Superior temporal gyrus (tissue), 1 donor: Measurements from ENCODE around the gene SRGAP3.

Experiments used
- DNase-seq: peaks from one replicate; pipeline ENCODE4 v3.0.0-alpha.2; 2016; ENCODE audit errors: extremely low spot score

Gene SRGAP3

DNA sequence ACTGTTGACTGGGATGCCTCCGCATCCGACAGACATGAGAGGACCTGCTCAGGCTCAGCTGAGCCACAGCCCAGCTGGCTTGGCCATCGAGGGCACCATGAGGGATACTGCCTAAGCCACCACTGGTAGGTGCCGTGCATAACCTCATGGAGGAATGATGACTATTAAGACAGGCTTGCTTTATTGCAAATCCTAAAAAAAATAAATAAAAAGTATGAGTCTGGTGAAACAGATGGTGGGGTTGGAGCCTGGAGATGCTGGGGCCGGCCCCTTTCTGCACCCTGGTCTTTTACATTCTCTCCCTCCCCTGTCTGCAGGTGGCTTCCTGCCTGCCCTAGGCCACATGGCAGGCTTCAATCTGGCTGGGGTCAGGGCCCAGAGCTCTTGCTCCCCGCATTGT, 262.2 kb downstream of the SRGAP3 start:
- no peak for DNase-seq

GRCh38 chr3:8986741-8987140, 262.7 kb downstream of the SRGAP3 start:
- no peak for DNase-seq

DNA sequence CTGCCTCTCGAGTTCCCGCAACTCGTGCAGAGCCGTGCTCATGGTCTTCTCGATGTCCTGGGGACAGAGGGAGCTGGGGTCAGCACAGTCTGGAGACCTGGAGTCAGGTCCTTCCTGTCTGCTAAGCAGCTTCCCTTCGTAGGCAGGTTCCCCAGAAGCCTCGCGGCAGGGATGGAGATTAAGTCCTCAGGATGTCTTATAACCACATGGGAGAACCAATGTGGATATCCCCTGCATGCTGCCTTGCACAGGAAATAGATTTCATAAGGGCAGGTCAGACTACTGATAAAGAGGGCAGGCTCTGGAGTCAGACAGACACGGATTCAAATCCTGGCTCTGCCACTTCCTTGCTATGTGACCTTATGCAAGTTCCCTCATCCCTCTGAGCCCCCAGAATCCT, 263.6 kb downstream of the SRGAP3 start:
- no peak for DNase-seq

- no peak for DNase-seq
These were observed 264.0 kb downstream of the SRGAP3 start for GRCh38 chr3:8985411-8985831.

DNA sequence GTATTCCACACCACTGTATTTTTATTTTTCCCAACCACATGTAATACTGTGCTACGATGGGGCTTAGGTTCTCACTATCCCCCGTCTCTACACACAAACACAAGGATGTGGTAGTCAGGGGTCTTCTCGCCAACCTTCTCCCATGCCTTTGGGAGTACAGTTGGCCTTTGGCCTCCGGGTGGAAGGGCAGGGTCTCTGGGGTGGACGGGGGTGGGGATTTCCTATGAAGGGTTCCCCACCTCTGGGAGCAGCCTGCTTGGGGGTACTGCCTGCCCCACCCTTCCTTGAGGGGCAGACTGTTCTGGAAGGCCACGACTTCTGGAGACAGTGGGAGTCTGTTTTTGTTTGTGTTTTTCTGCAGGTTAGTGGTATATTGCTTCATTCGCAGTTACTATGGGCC, 264.9 kb downstream of the SRGAP3 start:
- DNase-seq = no peak

- DNase-seq = no peak
These were observed 265.4 kb downstream of the SRGAP3 start for GRCh38 chr3:8984081-8984480.

GRCh38 chr3:8983591-8983990, 265.9 kb downstream of the SRGAP3 start:
- DNase-seq = no peak

- DNase-seq = no peak
These were observed 266.4 kb downstream of the SRGAP3 start for GRCh38 chr3:8983026-8983425.

DNA sequence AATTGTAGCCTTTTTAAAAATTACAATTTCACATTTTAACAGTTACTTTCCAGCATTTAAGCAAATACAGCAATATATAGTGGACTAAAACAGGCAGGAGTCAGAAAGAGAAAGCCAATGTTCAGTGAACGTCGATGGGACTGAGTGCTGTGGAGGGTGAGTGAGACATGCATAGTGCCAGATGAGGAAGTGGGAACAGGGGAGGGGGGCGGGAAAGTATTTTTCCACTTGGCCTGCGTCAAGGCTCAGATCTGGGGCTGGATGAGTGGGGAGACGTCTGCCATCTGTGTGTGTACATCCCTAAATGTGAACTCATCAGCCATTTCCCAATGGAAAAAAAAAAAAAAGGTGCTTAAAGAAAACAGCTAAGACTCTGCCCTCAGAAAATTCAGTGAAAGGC, 266.9 kb downstream of the SRGAP3 start:
- DNase-seq = peak; percentile 21

GRCh38 chr3:8981700-8982099, 267.7 kb downstream of the SRGAP3 start:
- no peak for DNase-seq

- no peak for DNase-seq
These were observed 268.1 kb downstream of the SRGAP3 start for GRCh38 chr3:8981296-8981695.

DNA sequence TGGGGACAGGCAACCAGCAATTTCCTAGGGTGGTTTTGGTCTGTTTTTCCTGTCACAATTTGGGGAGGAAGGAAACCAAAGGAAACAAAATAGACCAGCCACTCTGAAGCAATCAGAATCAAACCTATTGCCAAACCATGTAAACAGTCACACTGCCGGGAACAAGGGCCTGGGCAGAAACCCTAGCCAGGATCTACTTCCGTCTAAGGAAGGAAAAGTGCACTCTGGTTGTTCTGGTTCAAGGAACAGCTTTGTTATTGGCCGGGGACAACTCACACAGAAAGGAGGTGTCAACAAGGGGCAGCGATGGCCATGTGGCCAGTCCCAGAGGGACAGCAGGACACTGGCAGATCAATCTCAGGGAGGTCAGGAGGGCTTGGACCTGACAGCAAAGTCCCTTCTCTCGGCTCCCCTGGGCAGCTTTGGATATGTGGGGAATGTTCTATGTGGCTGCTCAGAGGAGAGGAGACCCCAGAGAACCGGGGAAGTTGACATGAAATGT, 268.6 kb downstream of the SRGAP3 start:
- DNase-seq = no peak

- DNase-seq = no peak
These were observed 270.2 kb downstream of the SRGAP3 start for GRCh38 chr3:8979262-8979661.

DNA sequence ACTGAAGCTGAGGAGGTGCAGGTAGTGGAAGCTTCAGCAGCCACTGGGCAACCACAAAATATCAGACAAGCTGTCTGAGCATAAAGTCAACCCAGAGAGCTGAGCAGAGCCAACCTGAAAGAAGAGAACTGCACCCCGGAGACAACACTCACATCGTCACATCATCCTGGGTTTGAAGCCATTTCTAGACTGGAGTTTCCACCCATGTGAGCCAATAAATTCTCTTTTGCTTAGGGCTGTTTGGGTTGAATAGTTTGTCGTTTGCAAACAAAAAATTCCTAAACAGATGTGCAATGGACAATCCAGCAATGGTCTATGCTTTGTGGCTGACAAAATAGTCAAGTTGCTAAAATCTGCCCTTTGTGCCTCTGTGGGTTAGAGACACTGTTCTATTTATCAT, 270.9 kb downstream of the SRGAP3 start:
- DNase-seq = no peak

- no peak for DNase-seq
These were observed 272.8 kb downstream of the SRGAP3 start for GRCh38 chr3:8976540-8977182.

DNA sequence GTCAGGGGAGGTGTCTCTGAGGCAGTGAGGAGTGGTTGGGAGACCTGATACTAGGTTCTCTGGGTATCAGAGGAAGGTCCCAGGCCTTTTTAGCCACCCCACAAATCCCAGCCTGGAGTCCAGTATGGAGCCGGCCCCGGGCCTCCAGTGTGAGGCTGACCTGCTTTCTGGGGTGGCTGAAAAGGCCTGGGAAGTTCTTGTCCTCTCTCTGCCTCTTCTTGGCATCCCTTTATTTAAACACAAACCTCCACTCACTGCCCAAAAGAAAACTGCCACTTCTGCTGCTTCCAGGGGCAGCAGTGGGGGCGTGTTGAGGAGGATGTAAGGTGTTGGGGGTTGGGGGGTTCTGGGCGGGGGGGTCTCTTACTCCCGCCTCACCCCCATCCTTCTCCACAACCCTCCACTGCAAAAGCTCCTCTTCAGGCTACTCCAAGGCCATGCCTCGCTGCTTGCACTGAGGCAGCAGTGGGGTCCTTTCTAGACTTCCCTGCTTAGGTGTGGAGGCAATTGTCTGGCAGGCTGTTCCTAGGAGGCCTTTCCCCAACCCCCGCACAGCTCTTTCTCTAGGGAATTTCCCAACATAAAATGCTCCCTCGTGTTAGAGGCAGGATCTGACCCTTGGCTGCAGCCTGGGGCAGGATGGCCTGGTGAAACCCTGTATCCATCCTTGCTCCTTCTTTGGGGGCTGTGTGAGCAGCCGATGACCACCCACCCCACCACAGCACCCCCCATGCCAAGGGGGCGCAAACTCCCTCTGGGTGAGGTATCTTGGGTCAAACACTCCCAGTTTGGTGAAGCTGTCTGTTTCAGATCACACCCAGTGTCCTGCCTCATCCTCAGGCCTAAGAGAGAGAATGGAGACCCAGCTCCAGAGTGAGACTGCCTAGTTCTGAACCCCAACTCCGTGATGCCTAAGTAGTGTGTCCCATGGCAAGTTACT, 274.1 kb downstream of the SRGAP3 start:
- no peak for DNase-seq

GRCh38 chr3:8974458-8974857, 275.0 kb downstream of the SRGAP3 start:
- DNase-seq = no peak

- no peak for DNase-seq
These were observed 276.8 kb downstream of the SRGAP3 start for GRCh38 chr3:8972639-8973038.

GRCh38 chr3:8970971-8971589, 278.4 kb downstream of the SRGAP3 start:
- peak; percentile 91 for DNase-seq

GRCh38 chr3:8969241-8969640, 280.2 kb downstream of the SRGAP3 start:
- no peak for DNase-seq

DNA sequence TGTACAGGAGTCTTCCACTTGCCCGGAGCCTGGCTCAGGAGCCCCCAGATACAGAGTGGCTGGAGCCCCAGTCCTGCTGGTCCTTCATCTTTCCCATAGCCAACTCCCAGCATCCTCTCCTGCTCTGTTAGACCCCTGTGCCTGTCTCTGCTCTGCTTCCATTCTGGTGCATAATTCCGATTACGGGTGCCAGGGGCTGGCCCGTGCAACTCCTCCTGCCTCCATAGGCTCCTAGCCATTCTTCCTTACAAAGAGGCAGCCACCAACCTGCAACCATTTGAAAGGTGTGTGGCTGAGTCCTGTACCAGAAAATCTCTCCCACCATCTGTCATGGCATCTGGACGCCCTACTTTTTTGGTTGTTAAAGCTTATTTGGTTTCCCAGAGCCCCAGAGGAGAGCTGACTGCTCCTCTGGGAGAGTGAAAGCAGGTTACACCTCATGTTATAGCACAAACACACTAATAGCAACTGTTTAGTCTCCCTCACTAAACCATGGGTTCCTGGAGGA, 281.0 kb downstream of the SRGAP3 start:
- DNase-seq = no peak

- DNase-seq = no peak
These were observed 281.9 kb downstream of the SRGAP3 start for GRCh38 chr3:8967553-8967952.
